HCT116 (cell line): Measurements from ENCODE around the gene SULT1A2. TPM values are rescaled to one million over a fixed set of nuclear protein-coding genes. Genes with fewer than 3 reads are reported as not detected.

Experiments
- total RNA-seq: library from RNA; stranded (reverse); gene quantifications from one replicate; pipeline ENCODE4 v1.2.1, GENCODE V29; 2021; ENCODE audit not compliant: unreplicated experiment

The SULT1A2 gene
- total RNA-seq, 1 experiment from 2014 or later: 1.9 TPM

Other genes starting within 250 kb of the SULT1A2 start
- 2.1 TPM for gene NPIPB6, start 233.5 kb downstream of the SULT1A2 start, total RNA-seq
- gene EIF3CL, start 193.2 kb downstream of the SULT1A2 start, total RNA-seq: 104 TPM
- 0.20 TPM for gene NPIPB7, start 124.7 kb downstream of the SULT1A2 start, total RNA-seq
- 19.9 TPM for gene CLN3, start 105.0 kb downstream of the SULT1A2 start, total RNA-seq
- 0.05 TPM for gene APOBR, start 102.4 kb downstream of the SULT1A2 start, total RNA-seq
- not detected for gene IL27, start 90.2 kb downstream of the SULT1A2 start, total RNA-seq
- 2.2 TPM for gene NUPR1, start 58.1 kb downstream of the SULT1A2 start, total RNA-seq
- gene SGF29, start 43.1 kb downstream of the SULT1A2 start, total RNA-seq: 19.7 TPM
- 23.1 TPM for gene SULT1A1, start 13.0 kb upstream of the SULT1A2 start, total RNA-seq
- gene NPIPB8, start 41.0 kb upstream of the SULT1A2 start, total RNA-seq: 0.79 TPM
- 680 TPM for gene EIF3C, start 114.4 kb upstream of the SULT1A2 start, total RNA-seq
- gene NPIPB9, start 154.7 kb upstream of the SULT1A2 start, total RNA-seq: 1.1 TPM
- 264 TPM for gene ATXN2L, start 225.9 kb upstream of the SULT1A2 start, total RNA-seq
- gene TUFM, start 249.3 kb upstream of the SULT1A2 start, total RNA-seq: 361 TPM